HG02981 (cell line): ENCODE measurements around the gene CNR2.
A peak's percentile ranks its signal among the peaks of the same experiment; 100 is the strongest.
"Not testable (repeated sequence)": the region's sequence is repeated elsewhere in the genome, so short reads cannot be mapped to it uniquely, and the experiment has no call there.

Experiments used
- ATAC-seq: cut with Tn5 transposase; IDR thresholded peaks from one replicate; pipeline ENCODE4 v1.9.1; 2021; ENCODE audit warnings: mild to moderate bottlenecking, moderate library complexity; ENCODE audit not compliant: unreplicated experiment

The CNR2 gene

GRCh38 chr1:23916209-23917131 lies 3.3 kb upstream of the CNR2 start:
- ATAC-seq: peak; percentile 71

- no peak for ATAC-seq
Observed at GRCh38 chr1:23915466-23915865, 2.3 kb upstream of the CNR2 start.

- ATAC-seq: no peak
Observed at GRCh38 chr1:23914921-23915320, 1.8 kb upstream of the CNR2 start.

GRCh38 chr1:23911921-23912320 lies 1.2 kb downstream of the CNR2 start:
- ATAC-seq: no peak

- ATAC-seq: no peak
Observed at GRCh38 chr1:23910553-23911246, 2.5 kb downstream of the CNR2 start.

GRCh38 chr1:23910144-23910543 lies 3.0 kb downstream of the CNR2 start:
- no peak for ATAC-seq

- ATAC-seq: no peak
Observed at GRCh38 chr1:23909412-23909811, 3.8 kb downstream of the CNR2 start.

GRCh38 chr1:23908453-23909341 lies 4.5 kb downstream of the CNR2 start:
- ATAC-seq: peak; percentile 34

GRCh38 chr1:23906731-23907130 lies 6.4 kb downstream of the CNR2 start:
- no peak for ATAC-seq

GRCh38 chr1:23905461-23906025 lies 7.6 kb downstream of the CNR2 start:
- no peak for ATAC-seq

- no peak for ATAC-seq
Observed at GRCh38 chr1:23904748-23905357, 8.3 kb downstream of the CNR2 start.

- no peak for ATAC-seq
Observed at GRCh38 chr1:23903754-23904153, 9.4 kb downstream of the CNR2 start.

- no peak for ATAC-seq
Observed at GRCh38 chr1:23902321-23903278, 10.6 kb downstream of the CNR2 start.

- not testable (repeated sequence) for ATAC-seq
Observed at GRCh38 chr1:23900017-23900416, 13.1 kb downstream of the CNR2 start.

GRCh38 chr1:23899070-23899469 lies 14.1 kb downstream of the CNR2 start:
- ATAC-seq: no peak

- ATAC-seq: no peak
Observed at GRCh38 chr1:23897083-23897482, 16.1 kb downstream of the CNR2 start.

GRCh38 chr1:23896491-23896890 lies 16.7 kb downstream of the CNR2 start:
- no peak for ATAC-seq

GRCh38 chr1:23895993-23896392 lies 17.2 kb downstream of the CNR2 start:
- ATAC-seq: no peak

GRCh38 chr1:23895082-23895481 lies 18.1 kb downstream of the CNR2 start:
- ATAC-seq: no peak
